ENCODE results near the gene HNRNPLL. TPM values are rescaled to one million over a fixed set of nuclear protein-coding genes. Genes with fewer than 3 reads are reported as not detected.

The HNRNPLL gene
- total RNA-seq, 2 donors from 2014 or later, result 54.5 to 88.4 TPM

GRCh38 chr2:38516526-38516925 is 86.2 kb downstream of the HNRNPLL start:
- no peaks in the 10 kb centered on the region for H3K36me3 Mint-ChIP-seq
- H3K27me3 Mint-ChIP-seq, result peaks cover 0 to 8% of the 10 kb centered on the region in 2 donors
- no peak overlapping the region for H3K4me3 Mint-ChIP-seq
- no peak overlapping the region for H3K27ac Mint-ChIP-seq
- H3K9me3 Mint-ChIP-seq, result no peaks in the 10 kb centered on the region
- ATAC-seq (no peak), DNase-seq (ENCODE audit: low spot score) (no peak)
- H3K4me1 Mint-ChIP-seq (ENCODE audit: low read depth in 2 of 2), result no peaks in the 10 kb centered on the region

GRCh38 chr2:38516122-38516521 is 86.6 kb downstream of the HNRNPLL start:
- DNase-seq (ENCODE audit: low spot score) (no peak), ATAC-seq (no peak)
- H3K27me3 Mint-ChIP-seq, result peaks cover 0 to 8% of the 10 kb centered on the region in 2 donors
- no peaks in the 10 kb centered on the region for H3K4me1 Mint-ChIP-seq (ENCODE audit: low read depth in 2 of 2)
- H3K36me3 Mint-ChIP-seq, result no peaks in the 10 kb centered on the region
- H3K27ac Mint-ChIP-seq, result no peak overlapping the region
- no peaks in the 10 kb centered on the region for H3K9me3 Mint-ChIP-seq
- no peak overlapping the region for H3K4me3 Mint-ChIP-seq

DNA sequence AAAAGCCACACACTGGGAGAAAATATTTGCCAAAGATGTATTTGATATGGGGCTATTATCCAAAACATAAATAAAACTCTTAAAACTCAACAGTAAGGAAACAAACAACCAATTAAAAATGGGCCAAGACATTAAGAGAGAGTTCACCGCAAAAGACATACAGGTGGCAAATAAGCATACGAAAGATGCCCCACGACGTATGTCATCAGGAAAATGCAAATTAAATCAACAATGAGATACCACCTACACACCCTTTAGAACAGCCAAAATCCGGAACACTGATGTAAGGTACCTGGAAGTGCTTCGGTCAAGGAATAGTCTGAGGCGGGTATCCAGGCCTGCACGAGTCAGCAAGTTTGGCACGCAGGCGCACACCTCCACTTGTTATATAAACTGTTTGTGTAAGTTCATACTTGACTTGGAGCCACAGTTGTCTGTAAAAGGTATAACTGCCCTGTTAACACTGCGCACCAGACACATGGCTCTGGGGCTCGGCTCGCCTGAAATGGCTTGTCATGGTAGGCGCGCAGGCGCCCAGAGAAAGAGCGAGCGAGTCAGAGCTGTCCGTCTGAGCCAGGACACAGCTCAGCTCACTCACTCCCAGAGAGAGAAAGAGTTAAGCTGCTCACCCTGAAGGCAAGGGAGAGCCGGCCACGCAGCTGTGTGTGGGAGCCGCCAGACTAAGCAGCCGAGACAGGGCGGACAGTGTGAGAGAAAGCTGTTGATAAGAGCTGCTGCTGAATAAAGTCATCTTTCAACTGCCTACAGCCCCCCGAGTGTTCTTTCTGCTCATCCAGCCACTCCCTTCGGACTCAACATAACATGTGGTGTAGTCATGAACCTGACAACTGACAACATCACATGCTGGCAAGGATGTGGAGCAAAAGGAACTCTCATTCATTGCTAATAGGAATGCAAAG is 87.3 kb downstream of the HNRNPLL start:
- peak in 1 of 2 donors; percentile 24 for ATAC-seq
- Mint-ChIP-seq H3K27me3 (peaks cover 0 to 8% of the 10 kb centered on the region in 2 donors), H3K27ac (no peak overlapping the region), H3K4me3 (no peak overlapping the region), H3K4me1 (ENCODE audit: low read depth in 2 of 2) (no peaks in the 10 kb centered on the region), H3K36me3 (no peaks in the 10 kb centered on the region), H3K9me3 (no peaks in the 10 kb centered on the region)
- no peak for DNase-seq (ENCODE audit: low spot score)

DNA sequence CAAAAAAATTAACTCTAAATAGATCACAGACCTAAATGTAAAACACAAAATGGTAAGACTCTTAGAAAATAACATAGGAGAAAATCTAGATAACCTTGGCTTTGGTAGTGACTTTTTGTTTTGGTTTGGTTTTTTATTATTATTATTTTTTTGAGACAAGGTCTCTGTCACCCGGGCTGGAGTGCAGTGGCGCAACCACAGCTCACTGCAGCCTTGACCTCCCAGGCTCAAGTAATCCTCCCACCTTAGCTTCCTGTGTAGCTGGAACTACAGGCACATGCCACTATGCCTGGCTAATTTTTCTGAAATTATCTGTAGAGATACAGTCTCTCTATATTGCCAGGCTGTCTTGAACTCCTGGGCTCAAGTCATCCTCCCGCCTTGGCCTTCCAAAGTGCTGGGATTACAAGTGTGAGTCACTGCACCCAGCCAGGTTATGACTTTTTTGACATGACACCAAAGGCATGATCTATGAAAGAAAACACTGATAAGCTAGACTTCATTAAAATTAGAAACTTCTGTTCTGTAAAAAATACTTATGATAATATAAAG is 88.0 kb downstream of the HNRNPLL start:
- no peaks in the 10 kb centered on the region for H3K9me3 Mint-ChIP-seq
- no peaks in the 10 kb centered on the region for H3K4me1 Mint-ChIP-seq (ENCODE audit: low read depth in 2 of 2)
- DNase-seq (ENCODE audit: low spot score) (no peak), ATAC-seq (no peak)
- no peaks in the 10 kb centered on the region for H3K36me3 Mint-ChIP-seq
- H3K27ac Mint-ChIP-seq, result no peak overlapping the region
- H3K27me3 Mint-ChIP-seq, result peaks cover 0 to 8% of the 10 kb centered on the region in 2 donors
- H3K4me3 Mint-ChIP-seq, result no peak overlapping the region

DNA sequence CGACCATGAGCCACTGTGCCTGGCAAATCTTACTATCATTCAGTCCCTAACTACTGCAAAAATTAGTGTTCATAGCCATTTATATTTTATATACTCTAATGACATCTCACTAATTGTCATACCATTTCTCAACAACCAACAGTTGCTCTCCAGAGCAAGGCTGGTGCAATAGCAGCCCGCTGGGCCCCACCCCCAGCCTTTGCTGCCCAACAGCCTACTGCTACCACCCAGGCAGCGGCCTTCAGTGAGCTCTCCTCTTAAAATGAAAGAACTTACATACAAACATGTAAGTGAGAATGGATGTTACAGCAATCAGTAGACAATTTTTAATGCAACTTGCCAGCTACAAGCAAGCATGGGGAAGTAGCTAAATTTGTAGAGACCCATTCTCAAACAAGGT is 90.5 kb downstream of the HNRNPLL start:
- no peak overlapping the region for H3K4me3 Mint-ChIP-seq
- no peak for ATAC-seq
- no peak overlapping the region for H3K27ac Mint-ChIP-seq
- no peaks in the 10 kb centered on the region for H3K36me3 Mint-ChIP-seq
- peaks cover 0 to 6% of the 10 kb centered on the region in 2 donors for H3K4me1 Mint-ChIP-seq (ENCODE audit: low read depth in 2 of 2)
- H3K27me3 Mint-ChIP-seq, result peaks cover 5 to 8% of the 10 kb centered on the region in 2 donors
- DNase-seq (ENCODE audit: low spot score), result no peak
- no peaks in the 10 kb centered on the region for H3K9me3 Mint-ChIP-seq

Other genes with a start within 250 kb of the HNRNPLL start
- gene ATL2, start 225.7 kb downstream of the HNRNPLL start, total RNA-seq, result 10 to 100 TPM; 53.1 to 69.8 TPM
- gene GALM, start 63.2 kb upstream of the HNRNPLL start, total RNA-seq, result 10 to 100 TPM; 19.9 to 50.0 TPM
- gene SRSF7, start 148.4 kb upstream of the HNRNPLL start, total RNA-seq, result 100 to 1,000 TPM; 238 to 389 TPM
- gene GEMIN6, start 175.3 kb upstream of the HNRNPLL start, total RNA-seq, result 10 to 100 TPM; 16.4 to 23.1 TPM